HL-60/S4 (cell line): ENCODE measurements around the gene SMIM11.
"Not testable (repeated sequence)": the region's sequence is repeated elsewhere in the genome, so short reads cannot be mapped to it uniquely, and the experiment has no call there.

ENCODE experiments used
- in situ Hi-C: fragments of 300-500 bp; cut with MboI; formaldehyde crosslinking; loops from 2 replicates; pipeline ENCODE4 v1.14.3; 2022; ENCODE audit warnings: low sequenced_read_pairs

Gene SMIM11

GRCh38 chr21:34354836-34355235 lies 20.5 kb upstream of the SMIM11 start:
- in situ Hi-C loops: no loop called here

GRCh38 chr21:34355570-34355969 lies 19.7 kb upstream of the SMIM11 start:
- in situ Hi-C loops: no loop called here

GRCh38 chr21:34357889-34358288 lies 17.4 kb upstream of the SMIM11 start:
- in situ Hi-C loops: no loop called here

- in situ Hi-C loops: no loop called here
Observed at GRCh38 chr21:34358866-34359265, 16.4 kb upstream of the SMIM11 start.

- in situ Hi-C loops: no loop called here
Observed at GRCh38 chr21:34360488-34361241, 14.6 kb upstream of the SMIM11 start.

GRCh38 chr21:34362136-34362444 lies 13.2 kb upstream of the SMIM11 start:
- in situ Hi-C loops: no loop called here

- in situ Hi-C loops: no loop called here
Observed at GRCh38 chr21:34362670-34363069, 12.6 kb upstream of the SMIM11 start.

- in situ Hi-C loops: no loop called here
Observed at GRCh38 chr21:34363733-34364132, 11.6 kb upstream of the SMIM11 start, which contains the start of gene KCNE2. KCNE2 (plus strand) TSS chr21:34364006; CDS start chr21:34370479, 6,473 bp downstream.

- in situ Hi-C loops: no loop called here
Observed at GRCh38 chr21:34364921-34365320, 10.4 kb upstream of the SMIM11 start.

- in situ Hi-C loops: no loop called here
Observed at GRCh38 chr21:34365809-34366208, 9.5 kb upstream of the SMIM11 start.

- in situ Hi-C loops: no loop called here
Observed at GRCh38 chr21:34367320-34367935, 7.9 kb upstream of the SMIM11 start.

GRCh38 chr21:34369741-34370140 lies 5.6 kb upstream of the SMIM11 start:
- in situ Hi-C loops: no loop called here

GRCh38 chr21:34372321-34372720 lies 3.0 kb upstream of the SMIM11 start:
- in situ Hi-C loops: no loop called here

GRCh38 chr21:34374462-34374861 lies 845 bp upstream of the SMIM11 start:
- in situ Hi-C loops: not testable (repeated sequence)

GRCh38 chr21:34375619-34375972 lies 289 bp downstream of the SMIM11 start:
- in situ Hi-C loops: not testable (repeated sequence)

- in situ Hi-C loops: not testable (repeated sequence)
Observed at GRCh38 chr21:34383138-34383537, 7.8 kb downstream of the SMIM11 start.

- in situ Hi-C loops: not testable (repeated sequence)
Observed at GRCh38 chr21:34383724-34384415, 8.6 kb downstream of the SMIM11 start.

- in situ Hi-C loops: not testable (repeated sequence)
Observed at GRCh38 chr21:34400522-34400921, 25.2 kb downstream of the SMIM11 start.

- in situ Hi-C loops: not testable (repeated sequence)
Observed at GRCh38 chr21:34404742-34405141, 29.4 kb downstream of the SMIM11 start.

- in situ Hi-C loops: not testable (repeated sequence)
Observed at GRCh38 chr21:34405686-34406085, 30.4 kb downstream of the SMIM11 start.

- in situ Hi-C loops: not testable (repeated sequence)
Observed at GRCh38 chr21:34406102-34406501, 30.8 kb downstream of the SMIM11 start.

- in situ Hi-C loops: not testable (repeated sequence)
Observed at GRCh38 chr21:34406676-34407075, 31.4 kb downstream of the SMIM11 start.
